GM18873 (cell line): ENCODE measurements around the gene GARNL3.

Experiments used
- ATAC-seq: cut with Tn5 transposase; IDR thresholded peaks from one replicate; pipeline ENCODE4 v1.9.1; 2021; ENCODE audit warnings: mild to moderate bottlenecking, moderate library complexity, moderate number of reproducible peaks; ENCODE audit not compliant: unreplicated experiment, low FRiP score

GARNL3 gene

DNA sequence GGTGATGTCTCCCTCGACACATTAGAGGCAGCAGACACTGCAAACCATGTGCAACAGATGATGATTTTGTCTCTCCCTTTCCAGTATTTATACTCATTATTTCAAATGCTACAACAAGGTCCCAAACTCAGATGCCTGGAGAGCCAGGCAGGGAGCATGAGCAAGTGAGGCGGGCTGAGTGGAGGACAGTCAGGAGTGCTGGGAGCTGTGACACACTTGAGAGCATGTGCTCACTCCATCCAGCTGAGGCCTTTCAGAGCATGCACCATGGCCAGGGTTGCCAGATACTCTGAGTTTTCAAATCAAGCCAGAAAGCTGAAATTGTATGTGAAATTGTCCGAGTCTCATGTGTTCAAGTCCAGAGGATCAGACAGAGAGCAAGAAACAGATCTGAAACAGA is 76.6 kb downstream of the GARNL3 start:
- ATAC-seq = no peak

DNA sequence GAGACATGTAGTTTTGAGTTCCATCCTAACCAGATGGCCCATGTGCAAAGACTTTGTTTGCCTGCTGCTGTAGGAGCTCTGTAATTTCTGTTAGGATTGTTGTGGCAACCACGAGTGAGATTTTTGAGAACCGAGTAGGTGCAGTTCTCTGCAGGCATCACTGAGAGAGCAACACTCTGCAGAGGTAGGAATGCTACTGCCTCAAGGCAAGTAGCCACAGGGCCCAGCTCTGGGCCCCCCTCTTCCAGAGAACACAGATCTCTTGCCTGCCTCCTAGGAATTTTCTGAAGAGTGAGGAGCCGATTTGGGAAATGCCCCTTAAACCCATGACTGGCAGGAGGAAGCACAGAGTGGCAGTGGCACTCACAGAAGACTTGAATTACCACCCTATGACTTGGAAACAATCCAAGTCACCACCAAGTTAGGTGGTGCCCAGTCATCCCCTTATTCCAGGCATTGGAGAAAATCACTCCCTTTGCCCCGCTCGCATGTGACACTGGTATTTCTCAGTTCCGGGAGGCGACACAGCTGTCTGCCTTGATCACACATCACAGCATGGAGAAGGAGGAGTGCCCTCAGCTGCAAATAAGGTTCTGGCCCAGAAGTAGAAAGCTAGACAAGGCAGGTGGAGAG is 79.9 kb downstream of the GARNL3 start:
- ATAC-seq = no peak

DNA sequence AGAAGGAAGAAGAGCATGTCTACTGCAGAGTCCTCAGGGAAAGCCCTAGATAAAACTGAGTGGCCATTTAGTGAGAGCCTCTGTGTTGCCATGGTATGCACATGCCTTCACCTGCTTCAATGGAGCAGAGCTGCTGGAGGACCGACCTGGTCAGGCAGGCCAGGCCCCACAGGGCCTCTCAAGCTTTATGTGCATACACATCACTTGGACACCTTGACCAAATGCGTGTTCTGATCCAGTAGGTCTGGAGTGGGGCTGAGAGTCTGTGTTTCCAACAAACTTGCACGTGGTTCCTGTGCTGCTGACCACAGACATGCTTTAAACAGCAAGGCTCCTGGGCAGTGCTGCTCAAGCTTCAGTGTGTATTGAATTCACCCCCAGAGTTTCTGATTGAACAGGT is 81.0 kb downstream of the GARNL3 start:
- ATAC-seq = no peak

DNA sequence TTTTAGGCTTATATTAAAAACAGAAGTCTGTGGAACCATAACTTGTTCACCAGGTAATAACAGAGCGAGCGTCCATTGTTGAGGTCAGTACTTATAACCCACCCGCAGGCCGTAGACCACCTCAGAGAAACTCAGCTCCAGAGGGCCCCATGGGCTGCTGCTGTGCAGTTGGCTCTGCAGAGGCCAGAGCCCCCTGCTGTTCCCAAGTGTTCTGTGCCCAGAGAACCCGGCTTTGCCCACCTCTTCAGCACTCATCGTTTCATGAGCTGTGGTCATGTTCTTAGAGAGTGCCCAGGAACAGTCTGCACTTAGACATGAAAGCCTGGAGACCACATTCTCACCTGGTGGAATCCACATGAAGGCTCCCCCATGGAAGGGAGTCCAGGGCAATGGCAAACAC is 82.0 kb downstream of the GARNL3 start:
- no peak for ATAC-seq

DNA sequence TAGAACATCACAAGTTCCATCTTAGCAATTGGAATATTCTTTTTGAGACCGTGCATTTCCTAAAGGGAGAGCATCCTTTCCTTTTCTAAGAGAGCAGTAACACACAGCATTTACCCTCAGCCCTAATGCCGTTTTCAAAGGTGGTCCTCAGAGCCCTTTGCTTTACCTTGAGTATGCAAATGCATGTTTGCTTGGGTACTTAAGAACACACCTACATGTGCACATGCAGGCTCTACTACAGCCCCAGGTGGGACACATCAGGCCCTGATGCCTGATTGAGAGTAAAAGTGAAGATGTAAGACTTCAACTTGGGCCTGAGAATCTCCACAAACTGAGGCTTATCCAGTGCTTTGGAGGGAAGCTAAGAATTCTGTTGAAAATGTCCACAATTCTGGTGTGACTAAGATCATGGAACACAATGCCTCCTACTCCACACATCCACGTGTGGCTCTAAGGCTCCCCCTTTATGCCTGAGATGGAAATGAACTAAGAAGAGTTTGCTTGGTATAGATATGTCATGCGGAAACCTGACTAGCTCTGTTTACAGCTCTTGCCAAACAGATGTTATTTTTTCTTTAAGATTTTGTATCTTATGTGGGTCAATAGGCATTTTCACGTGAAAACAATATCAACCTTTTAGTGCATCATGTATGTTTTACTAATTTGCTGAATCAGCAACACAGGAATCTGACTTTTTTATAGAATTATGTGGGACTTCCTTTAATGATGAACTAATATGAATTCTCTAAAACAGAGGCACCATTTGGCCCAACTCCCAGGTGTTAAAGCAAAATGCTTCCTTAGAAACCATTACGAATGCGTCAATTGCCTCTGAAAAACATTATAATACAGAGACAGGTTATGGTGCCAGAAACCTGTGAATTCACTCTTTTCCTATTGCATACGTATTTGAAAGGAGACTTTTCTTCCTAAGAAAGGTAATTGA is 83.5 kb downstream of the GARNL3 start:
- ATAC-seq = no peak

DNA sequence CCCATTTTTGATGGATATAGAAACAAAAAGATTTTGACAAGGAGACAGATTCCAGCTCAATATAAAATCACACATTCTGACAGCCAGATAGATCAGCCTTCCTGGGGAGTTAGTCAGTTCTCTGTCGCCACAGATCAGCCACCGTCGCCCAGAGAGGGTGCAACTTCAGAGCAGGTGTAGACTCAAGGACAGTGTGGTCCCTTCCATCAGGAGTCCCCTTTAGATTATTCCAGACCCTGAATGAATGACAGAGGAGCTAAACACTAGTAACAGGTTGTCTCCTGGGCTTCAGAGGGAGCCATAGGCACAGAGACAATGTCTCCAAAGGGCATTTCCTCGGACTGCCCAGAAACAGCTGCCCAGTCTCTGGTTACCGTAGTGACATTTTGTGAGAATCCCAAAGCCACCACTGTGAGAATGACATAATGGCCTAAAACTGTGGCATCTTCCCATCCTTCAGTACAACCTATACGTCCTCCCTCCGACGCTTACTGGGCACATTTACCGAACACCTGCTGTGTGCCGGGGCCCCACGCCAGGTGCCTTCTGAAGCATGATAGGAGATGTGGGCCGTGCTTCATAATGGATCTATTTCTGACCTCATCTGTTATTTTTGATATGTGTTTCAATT is 85.0 kb downstream of the GARNL3 start:
- ATAC-seq = no peak

DNA sequence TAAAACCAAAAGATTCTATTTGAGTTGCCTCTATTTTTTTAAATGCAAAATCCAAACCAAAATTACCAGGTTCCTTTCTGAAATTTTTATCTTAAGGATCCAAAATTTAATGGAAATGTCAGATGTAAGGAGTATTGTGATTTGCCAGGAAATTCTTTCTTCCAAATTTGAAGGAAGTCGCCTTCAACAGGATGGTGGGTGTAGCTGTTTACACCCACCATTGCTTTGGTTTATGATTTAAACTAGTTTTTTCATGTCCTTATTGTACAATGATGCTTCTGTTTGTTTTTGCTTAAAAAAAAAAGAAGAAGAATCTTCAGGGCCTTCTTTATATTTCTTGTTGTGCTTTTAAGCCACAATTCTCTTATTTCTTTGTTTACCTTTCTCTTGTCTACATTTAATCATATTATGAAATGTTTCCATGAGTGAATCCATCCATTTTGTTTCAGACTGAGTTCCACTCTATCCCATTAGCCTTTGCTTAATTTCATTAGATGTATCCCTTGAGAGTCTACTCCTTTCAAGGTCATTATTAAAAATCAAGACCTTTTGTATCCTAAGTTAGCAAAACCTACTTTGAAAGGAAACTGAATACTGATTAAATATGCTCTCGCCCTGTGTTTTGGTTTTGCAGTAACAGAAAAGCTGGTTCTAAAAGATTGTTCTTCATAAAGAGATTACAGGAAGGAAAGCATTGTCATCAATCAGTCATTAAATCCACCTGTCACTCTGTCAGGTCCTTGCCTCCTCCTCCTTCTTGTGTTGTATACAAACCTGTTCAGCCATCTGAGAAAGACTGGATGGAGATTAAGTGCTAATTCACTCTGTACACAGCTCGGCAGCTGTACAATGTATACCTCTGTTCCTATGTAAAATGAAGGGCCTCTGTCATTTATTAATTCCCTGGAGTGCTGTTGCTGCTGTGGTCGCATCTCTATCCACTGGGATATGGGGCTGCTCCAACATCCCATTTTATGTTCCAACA is 86.9 kb downstream of the GARNL3 start:
- no peak for ATAC-seq

DNA sequence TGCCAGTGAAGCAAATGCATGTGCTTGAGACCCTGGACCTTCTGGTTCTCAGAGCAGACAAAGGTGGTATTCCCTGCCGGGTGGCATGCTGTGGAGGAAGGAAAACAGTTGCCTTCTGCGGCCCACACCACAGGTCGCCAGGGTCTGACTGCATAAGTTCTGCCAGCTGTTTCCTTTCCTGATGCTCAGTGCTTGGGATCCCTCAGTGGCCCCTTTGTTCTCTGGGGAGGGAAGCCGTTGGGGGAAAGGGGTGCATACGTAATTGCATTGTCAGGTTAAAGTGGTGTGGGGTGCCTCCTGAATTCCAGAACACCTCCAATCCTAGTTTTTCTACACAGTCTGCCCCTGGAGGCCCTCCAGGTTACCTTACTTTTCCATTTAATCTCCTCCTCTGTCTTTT is 89.3 kb downstream of the GARNL3 start:
- no peak for ATAC-seq

DNA sequence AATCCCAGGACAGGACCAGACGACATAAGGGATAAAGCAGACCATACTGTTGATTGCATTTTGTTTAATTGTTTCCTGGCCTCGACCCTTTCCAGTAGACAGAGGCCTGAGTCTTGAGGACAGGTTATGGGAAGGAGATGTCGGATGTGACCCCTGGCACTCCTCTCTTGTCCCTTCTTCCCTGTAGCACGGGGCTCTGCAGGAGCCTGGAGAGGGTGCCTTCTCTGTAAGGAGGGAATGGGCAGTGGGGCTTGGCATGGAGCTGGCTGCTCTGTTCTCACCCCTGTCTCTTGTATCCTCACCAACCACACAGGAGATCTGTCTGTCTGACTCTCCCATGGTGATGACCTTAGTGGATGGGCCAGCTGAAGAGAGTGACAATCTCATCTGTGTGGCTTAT is 92.3 kb downstream of the GARNL3 start:
- ATAC-seq = no peak

DNA sequence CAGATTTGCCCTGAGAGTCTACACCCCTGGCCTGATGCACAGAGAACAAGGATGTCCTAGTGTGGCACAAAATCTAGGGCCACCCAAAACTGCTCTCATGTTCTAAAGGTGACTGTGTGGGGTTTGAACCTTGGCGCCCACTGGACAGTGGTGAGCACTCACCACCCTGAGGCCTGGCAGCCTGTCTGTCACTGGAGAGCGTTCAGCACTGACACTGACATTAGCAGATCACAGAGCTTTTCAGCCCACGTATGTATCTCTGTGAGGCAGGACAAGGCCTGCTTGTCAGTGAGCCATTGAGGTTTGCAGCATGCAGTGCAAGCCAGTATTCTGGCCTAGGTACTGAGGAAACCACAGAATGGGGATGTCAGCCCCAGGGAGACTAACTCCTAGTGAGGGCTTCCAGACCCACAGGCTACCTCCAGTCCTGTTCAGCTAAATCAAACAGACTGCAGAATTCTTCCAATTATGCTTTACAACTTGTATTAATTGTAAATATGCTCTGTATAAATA is 93.5 kb downstream of the GARNL3 start:
- ATAC-seq = no peak

DNA sequence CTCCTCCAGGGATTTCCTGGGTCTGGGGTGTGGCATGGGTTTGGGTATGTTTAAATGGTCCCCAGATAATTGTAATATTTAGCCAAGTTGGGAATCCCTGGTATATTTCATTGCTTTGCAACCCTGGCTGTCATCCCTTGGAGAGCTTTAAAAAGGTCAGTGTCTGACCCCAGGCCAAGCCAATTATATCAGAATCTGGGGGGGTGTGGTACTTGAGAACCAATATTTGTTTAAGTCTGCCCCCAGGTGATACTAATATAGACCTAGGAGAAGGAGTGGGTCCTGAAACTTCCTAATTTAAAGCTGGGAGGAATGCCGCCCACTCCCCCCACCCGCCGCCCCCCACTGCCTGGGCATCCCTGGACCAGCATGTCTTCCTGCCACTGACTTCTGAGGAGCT is 94.2 kb downstream of the GARNL3 start:
- ATAC-seq = no peak

DNA sequence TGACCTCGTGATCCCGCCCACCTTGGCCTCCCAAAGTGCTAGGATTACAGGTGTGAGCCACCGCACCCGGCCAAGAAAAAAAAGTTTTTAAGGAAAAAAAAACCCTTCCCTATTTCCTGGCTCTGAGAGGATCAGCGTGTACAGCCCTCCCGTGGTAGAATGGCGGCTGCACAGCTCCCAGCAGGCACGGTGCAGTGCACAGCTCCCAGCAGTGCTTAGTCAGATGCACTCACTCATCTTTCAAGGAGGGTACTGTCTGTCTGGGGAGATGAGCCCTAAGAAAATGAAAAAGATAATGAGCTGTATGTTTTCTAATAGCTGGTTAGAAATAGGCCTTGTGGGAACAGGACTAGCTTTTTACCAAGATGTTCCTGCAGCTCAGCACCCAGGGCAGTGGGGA is 95.7 kb downstream of the GARNL3 start:
- ATAC-seq = no peak

DNA sequence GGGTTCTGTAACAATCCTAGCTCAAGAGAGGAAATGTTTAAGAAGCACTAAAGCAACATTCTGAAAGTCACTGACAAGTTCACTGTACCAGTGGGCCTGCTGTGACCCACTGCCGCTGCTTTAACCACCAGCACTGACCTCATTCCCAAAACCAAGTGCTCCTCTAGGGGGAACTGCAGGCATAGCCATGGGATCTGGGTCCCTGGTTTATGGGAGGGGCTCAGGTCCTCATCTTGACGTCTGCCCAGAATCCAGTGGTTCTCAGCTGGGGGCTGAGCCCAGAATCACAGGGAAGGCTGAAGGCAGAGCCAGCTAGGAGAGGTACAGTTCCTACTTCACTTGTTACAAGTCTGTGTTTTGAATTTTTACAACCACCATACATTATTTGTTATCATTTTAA is 96.3 kb downstream of the GARNL3 start:
- no peak for ATAC-seq

DNA sequence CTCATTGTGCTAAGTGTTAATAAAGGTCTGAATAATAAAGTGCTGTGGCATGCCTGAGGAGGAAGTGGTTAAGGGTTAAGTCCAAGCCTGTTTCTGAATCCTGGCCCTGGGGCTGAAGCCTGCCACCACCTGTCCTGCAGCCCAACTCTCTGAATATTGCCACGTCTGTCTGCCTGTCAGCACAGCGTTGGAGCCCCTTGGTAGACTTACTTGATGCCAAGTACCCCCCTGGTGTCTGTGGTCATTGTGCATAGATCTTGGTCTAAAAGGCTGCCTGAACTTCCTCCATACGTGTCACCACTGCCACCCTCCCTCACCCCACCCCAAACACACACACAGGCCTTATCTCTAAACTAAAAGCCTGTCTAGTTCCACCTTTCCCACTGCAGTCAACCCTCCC is 97.0 kb downstream of the GARNL3 start:
- no peak for ATAC-seq

DNA sequence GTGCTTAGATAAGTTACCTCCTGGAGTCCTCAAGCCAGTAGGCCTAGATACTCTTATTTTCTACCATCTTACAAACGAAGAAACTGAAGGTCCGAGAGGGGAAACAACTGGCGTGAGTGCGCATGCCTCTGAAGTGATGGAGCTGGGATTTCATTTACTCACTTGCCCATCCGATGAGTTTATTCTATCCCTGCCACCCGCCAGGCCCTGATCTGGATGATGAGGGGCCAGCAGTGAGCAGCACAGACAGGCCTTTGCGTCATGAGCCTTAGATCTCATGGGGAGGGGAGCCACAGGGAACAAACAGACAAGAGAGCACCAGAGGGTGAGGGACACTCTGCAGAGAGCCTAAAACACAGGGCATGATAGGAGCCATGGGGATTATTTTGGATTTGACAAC is 98.3 kb downstream of the GARNL3 start:
- ATAC-seq = no peak

DNA sequence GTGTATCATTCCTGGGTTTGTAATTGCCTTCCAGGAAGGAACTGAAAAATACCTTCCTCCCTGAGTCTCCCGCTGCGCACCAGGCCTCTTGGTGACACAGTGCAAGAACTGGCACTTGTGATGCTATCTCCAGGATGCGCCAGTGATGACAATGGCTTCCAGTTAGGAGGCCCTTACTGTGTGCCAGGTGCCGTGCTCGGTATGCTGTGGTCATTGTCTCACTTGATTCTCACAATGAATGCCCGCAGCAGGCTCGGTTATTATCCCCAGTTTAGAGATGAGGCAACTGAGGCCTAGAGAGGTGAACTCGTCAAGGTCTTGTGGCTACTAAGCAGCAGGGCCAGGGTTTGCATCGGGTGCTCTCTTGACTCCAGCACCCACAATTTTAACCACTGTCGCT is 100.9 kb downstream of the GARNL3 start:
- no peak for ATAC-seq

DNA sequence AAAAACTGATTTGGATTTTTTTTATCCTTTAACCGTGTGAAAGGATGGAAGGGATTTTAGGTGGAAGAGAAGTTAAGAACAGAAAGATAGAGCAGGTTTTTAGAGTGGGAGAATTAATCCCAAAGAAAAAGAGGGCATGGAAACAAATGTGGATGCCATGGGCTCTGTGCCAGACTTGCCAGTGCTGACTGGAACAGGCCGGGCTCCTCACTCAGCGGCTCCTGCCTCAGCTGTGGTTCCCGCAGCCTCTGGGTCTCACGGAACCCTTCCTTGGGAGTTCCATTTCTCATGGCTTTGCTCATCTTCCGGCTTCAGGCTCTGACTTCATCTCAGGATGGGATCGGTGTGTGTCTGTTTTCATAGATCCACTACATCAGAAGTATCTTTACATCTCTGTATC is 102.0 kb downstream of the GARNL3 start:
- no peak for ATAC-seq

DNA sequence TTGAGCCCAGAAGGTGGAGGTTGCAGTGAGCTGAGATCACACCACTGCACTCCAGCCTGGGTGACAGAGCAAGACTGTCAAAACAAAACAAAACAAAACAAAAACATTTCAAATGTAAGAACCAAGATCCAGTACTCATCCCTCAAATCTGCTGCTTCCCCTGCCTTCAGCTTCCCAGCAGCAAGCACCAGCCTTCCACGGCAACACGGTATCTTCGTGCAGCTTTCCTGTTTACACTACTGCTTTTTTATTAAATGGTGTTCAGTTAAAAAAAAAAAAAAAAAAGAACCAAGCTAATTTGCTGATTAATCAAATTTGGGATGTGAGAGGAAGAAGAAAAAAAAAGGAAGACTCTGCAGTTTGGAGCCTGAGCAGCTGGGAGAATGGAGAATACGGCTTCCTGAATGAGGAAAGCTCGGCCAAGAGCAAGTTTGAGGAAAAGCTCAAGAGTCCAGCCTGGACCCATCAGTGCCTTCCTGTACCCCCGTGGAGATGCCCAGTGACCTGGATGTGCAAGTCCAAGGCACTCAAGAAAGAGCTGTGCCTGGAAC is 104.4 kb downstream of the GARNL3 start:
- ATAC-seq = no peak

DNA sequence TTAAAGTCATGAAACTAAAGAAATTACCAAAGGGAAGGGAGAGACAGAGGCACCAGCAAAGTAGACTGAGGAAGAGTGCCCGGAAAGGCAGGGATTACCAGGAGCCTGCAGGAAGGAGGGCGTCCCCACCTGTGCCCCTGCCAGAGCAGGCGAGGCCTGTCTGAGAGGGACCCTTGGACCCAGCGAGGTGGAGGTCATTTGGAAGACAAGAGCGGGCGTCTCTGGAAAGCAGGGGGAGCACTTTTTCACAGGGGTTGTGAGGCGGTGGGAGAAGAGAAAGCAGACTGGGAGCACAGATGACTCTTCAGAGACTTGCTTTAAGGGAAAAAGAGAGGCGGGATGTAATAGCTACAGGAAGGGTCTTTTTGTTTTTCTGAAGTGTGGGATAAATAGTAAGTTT is 104.9 kb downstream of the GARNL3 start:
- no peak for ATAC-seq

DNA sequence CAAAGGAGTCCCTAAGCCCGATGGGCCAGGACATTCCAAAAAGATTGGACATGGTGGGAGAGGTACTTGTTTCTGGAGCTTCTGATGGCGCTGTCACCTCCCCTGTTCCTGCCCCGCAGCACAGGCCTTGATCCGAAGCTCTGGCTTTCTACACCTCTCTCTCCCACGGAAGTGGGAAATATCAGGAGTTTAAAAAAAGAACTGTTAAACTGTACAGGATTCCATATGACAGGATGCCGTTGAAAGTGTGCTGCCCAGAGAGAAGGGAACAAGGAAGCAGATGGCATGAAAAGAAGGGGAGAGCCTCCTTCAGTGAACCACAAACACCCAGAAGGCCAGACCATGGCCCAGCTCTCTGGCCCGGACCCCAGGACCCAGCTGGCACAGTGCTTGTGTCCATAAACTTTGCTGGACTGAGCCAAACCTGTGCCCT is 105.6 kb downstream of the GARNL3 start:
- no peak for ATAC-seq
